D341Med (cell line): ENCODE results near the gene SRD5A3.

ENCODE experiments used
- DNase-seq: peaks from one replicate; pipeline ENCODE4 v3.0.0; 2012; ENCODE audit warnings: low spot score

The SRD5A3 gene

DNA sequence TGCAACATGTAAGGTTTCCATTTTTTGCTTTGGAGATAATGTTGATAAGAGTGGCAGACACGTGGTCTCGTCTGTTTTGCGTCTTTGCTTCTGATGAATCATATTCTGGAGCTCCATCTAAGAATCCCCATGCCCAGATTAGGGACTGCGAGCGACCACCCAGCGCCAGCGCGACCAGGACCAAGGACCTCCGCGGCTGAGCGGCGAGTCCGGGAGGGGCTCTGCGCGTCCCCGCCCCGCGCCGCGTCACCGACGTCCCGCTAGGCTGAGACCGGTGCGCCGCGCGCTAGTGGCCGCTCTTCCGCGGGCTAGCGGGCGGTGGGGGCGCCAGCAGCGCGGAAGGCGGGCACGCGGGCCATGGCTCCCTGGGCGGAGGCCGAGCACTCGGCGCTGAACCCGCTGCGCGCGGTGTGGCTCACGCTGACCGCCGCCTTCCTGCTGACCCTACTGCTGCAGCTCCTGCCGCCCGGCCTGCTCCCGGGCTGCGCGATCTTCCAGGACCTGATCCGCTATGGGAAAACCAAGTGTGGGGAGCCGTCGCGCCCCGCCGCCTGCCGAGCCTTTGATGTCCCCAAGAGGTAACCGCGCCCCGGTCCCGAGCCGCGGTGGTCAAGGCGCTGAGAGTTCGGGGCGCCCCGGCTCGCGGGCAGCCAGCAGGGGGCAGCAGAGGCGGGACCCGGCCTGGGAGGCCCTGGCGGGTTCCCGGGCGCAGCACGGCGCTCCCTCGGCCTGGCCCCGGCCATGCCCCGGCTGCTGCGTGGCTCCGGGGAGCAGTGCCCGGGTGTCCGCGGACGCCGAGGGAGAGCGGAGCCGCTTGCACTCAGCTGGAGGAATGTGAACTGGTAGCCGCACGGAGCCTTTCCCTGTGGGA is at the start of gene SRD5A3:
SRD5A3 (plus strand) TSS at position 263 of the 871 bp plus-strand sequence; CDS start at position 358, 95 bp downstream.
- DNase-seq = peak; percentile 94

GRCh38 chr4:55297346-55297745 is 48.7 kb upstream of the SRD5A3 start:
- no peak for DNase-seq

DNA sequence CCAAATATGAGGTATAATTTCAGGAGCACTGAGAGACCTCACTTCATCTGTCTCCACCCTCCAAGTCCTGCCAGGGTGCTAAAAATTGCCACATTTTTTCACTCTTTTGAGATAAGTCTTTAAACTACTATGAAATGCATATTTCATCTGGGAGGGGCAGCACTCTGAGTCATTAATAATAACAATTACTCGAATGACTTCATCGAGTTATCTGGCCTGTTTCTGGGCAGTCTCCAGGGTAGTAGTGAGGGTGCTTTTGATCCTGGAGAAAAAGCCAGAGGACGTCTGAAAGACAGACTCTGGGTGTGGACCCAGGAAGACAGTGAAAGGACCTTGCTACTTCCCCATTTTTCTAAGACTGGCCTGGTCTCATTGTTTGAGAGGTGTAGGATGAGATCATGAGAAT is 42.3 kb upstream of the SRD5A3 start:
- no peak for DNase-seq

- no peak for DNase-seq
Measured at GRCh38 chr4:55304303-55304702, 41.7 kb upstream of the SRD5A3 start.

DNA sequence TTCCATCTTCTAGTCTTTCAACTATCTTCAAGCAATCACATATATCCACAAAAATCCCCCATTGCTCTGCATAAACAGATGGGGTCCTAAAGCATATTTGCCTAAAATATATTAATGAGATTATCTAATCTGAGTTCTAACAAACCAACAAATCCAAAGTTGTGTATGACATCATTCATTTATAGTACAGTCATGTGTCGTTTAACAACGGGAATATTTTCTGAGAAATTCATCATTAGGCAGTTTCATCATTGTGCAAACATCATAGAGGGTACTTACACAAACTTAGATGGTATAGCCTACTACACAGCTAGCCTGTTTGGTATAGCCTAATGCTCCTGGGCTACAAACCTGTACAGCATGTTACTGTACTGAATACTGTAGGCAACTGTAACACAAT is 38.0 kb upstream of the SRD5A3 start:
- no peak for DNase-seq

GRCh38 chr4:55311792-55312488 is 34.1 kb upstream of the SRD5A3 start:
- no peak for DNase-seq

GRCh38 chr4:55312489-55313101 is 33.4 kb upstream of the SRD5A3 start:
- DNase-seq = peak; percentile 47

DNA sequence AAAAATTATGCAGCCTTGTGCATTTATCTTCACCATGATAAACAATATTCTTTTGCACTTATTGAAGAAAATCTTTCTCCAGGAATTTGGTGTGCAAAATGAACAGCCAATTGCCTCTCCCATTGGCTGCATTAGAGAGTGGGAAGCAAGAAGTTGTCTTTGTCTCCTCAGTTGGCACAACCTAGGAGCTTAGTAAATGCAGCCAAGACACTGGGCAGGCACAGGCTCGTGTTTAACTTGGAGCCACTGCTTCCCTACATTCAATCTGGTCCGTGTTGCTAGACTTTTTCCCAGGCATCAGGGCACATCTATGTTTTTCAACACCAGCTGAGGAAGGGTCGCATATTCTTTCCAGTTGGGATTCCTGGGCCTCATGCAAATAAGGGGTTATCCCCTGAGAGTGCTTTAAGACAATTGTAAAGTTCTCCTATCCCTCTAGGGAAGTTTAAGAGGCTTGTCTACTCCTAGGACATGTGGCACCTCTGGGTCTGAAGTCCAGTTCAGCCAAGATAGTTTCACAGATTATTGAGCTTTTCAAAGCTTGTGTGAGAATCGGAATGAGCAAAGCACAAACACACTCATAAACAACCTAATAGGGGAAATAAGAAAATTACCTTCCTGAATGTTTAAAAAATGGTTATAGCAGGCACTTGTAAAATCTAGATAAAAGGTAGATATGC is 31.8 kb upstream of the SRD5A3 start:
- DNase-seq = no peak

DNA sequence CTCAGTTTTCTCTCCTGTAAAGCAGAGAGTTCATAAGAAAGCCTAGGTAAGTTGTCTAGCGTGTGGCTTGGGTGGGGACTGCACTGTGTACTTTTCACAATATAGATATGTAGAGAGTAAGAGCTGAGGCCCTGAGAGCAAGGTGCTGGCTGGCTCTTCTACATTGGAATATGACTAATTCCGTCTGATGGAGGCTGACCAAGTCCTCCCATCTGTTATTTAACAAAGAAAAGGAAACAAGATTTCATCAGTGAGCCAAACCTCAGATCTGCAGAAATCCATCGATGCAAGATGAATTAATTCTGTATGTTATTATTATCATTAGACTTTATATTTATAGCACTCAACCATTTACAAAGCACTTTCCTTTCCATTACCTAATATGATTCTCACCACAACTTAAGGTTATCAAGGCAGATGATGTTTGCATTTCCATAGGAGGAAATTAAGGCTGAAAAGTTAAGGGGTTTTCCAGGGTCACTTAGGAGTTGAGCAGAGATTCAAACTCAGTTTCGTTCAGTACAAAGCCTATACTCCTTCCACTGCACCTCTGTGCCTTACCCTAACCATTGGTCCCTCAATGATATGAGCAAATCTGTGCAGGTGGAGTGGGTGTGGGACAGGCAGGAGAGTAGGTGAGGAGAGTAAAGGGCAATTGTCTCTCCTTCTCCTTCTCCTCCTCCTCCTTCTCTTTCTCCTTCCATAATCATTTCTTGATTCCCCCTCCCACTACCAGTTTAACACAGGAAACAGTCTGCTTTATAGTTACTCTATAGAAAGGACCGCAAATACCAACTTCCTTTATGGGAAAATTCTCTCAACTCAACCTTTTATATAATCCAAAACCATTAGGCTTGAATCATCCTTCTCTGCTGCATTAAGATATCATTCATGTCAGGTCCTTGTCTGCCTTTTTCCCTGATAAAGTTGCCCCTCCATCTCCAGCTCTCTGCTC is 27.6 kb upstream of the SRD5A3 start:
- no peak for DNase-seq

DNA sequence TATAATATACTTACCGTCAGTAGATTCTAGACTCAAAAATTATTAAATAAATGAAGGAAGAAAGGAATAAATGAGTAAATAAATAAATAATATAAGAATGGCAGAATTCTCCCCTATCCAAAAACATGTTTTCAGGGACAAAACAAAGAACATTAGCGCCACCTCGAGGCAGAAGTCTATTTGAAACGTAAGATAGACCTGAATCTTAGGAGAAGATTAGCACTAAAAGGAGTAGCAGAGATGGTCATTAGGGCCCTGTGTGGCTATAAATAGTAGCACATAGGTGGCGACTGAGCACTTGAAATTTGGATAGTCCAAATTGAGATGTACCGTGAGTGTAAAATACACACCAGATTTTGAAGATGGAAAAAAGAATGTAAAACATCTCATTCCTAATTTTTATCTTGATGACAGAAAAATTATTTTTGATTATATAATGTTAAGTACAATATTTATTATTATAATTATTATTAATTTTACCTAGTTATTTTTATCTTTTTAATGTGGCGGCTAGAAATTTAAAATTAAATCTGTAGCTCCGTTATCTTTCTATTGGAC is 24.3 kb upstream of the SRD5A3 start:
- DNase-seq = peak; percentile 52

DNA sequence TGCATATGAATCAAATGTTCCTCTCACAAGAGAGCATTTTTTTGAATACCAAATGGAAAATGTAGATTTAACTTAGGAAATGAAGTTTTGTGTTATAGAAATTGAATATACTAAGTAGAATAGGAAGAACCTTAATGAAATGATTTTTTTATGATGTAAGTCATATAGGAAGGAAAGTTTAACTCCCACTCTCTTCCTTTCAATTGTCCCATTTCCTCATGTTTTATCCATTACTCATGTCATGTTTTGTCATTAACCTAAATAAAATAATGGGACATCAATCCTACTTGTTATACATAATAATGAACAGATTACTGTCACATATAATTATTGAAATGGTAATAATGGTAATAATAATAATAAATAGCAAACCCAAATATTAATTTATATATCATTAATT is 22.7 kb upstream of the SRD5A3 start:
- DNase-seq = no peak

DNA sequence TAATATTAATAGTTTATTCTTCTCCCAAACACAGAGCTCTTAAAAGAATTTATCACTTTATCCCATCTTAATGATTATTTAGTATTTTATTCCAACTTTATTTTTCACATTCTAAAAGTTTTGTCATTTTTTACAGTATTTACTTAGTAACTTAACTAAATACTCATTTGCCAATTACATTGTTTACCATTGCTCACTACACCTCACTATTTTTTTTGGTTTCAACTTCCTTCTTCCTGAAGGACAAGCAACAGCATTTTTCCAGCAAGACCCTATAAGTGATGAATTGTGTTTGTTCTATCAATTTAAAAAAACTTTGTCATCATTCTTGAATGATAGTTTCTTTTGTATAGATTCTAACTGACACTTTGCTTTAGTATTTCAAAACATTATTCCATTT is 19.4 kb upstream of the SRD5A3 start:
- DNase-seq = no peak

- no peak for DNase-seq
Measured at GRCh38 chr4:55329012-55329411, 17.0 kb upstream of the SRD5A3 start.

DNA sequence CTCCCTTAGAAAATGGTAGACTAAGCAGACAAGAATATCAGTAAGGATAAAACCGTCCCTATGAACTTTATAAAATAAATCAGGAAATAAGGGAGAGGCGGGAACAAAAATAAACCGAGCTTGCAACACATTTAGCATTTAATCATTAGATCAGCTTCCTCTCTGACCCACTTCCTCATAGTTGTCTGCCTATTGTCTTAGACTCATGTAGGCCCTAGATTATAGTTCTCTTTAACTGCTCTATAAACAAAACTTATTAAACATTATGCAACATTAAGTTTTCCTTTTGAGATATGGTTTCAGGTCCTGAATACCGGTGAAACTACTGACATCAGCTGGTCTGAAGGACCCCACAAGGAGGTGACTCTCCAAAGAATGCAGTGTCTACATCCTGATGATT is 15.8 kb upstream of the SRD5A3 start:
- no peak for DNase-seq

DNA sequence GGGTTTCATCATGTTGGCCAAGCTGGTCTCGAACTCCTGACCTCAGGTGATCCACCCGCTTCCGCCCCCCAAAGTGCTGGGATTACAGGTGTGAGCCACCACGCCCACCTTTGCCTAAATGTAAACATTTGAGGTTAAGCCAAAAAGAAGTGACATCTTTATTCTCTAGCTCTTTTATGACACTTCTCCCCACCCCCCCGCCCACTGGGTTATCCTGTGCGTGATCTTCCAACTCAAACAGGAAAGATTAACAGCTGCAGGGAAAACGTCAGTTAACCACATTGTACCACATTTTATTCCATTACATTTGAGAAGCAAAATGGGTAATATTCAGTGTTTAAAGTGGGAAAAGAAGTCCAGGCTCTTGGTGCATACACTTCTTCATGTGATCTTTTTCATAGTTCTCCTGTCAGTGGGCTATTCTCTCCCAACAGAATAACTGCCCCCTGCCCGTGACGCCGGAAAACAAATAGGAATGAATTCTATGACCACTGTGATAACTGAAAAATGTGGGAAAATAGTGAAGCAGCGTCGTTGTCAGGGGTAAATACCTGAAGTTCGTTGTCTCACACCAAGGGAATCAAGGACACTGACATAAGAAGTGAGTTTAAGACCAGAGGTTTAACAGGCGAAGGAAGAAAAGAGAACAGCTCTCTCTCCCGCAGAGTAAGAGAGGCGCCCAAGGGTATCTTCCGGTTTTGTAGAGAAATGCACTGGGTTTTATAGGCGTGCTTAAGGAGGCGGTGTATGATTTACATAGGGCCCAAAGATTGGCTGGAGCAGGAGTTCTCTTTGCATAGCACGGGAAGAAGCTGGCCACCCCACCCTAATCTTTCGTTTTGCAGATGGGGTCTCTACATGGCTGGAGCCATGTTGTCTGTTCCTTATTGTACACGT is 9.7 kb upstream of the SRD5A3 start:
- no peak for DNase-seq

- no peak for DNase-seq
Measured at GRCh38 chr4:55337944-55338343, 8.1 kb upstream of the SRD5A3 start.

DNA sequence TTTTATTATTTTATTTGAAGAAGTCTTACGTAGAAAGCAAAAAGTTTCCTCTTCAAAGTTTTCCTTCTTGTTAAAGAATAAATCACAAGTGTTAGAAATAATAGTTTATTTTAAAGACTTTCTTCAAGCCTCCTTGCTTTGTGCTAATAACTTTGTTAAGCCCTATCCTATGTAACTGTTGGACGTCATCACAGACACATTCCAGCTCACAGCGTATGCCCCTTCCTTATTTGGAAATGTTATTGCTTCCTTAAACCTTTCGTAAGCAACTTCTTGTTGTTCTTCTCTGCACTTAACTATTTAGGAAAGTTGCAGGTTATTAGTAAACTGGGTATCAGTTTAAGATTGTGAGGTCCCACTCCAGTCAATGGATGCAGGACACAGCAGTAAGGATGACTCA is 7.6 kb upstream of the SRD5A3 start:
- DNase-seq = no peak

GRCh38 chr4:55340266-55340665 is 5.8 kb upstream of the SRD5A3 start:
- no peak for DNase-seq

- peak; percentile 41 for DNase-seq
Measured at GRCh38 chr4:55343887-55344286, 2.2 kb upstream of the SRD5A3 start.

DNA sequence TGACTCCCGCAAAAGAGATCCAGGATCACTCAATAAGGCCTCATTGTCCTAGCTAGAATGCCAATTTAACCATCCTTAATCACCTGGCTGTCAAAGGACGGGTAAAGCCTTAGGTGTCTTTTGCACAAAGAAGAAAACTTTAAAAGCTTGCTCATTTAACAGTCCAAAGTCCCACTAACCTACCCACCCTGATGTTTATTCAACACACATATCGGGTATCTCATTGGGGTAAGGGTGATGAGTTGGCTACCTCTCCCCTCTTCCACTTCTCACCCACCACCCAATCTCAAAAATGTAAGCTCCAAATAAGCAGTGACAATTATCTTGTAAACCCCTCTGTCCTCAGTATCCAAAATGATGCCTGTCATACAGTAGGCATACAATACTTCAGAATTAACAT is 988 bp upstream of the SRD5A3 start:
- no peak for DNase-seq
